Activated T-cell treated with anti-CD3 and anti-CD28 coated beads, Interleukin-2, amount 50 U/mL, for 4 hours (primary cell): ENCODE data around the gene OSBP. TPM values are rescaled to one million over a fixed set of nuclear protein-coding genes. Genes with fewer than 3 reads are reported as not detected.
A peak's percentile ranks its signal among the peaks of the same experiment; 100 is the strongest.
"Not testable (repeated sequence)": the region's sequence is repeated elsewhere in the genome, so short reads cannot be mapped to it uniquely, and the experiment has no call there.

Source experiments
- ATAC-seq, 2 donors: fragments of 200-7000 bp; cut with Tn5 transposase; one replicate each; pipeline ENCODE4 v1.10.0; 2021
- DNase-seq: peaks from one replicate; pipeline ENCODE4 v3.0.0-alpha.2; 2020
- H3K27me3 Mint-ChIP-seq: one replicate; pipeline ENCODE4 v1.8.0; 2021; ENCODE audit warnings: low read depth, mixed read lengths
- H3K36me3 Mint-ChIP-seq: one replicate; pipeline ENCODE4 v1.8.0; 2022; ENCODE audit warnings: mixed read lengths; ENCODE audit not compliant: insufficient read depth
- H3K4me1 Mint-ChIP-seq: one replicate; pipeline ENCODE4 v1.8.0; 2021; ENCODE audit warnings: low read depth, mixed read lengths
- H3K4me3 Mint-ChIP-seq: one replicate; pipeline ENCODE4 v1.8.0; 2021; ENCODE audit warnings: mild to moderate bottlenecking, moderate library complexity, mixed read lengths
- H3K9me3 Mint-ChIP-seq: one replicate; pipeline ENCODE4 v1.8.0; 2021; ENCODE audit warnings: mixed read lengths
- total RNA-seq, 3 donors: library from RNA; stranded (reverse); gene quantifications; one replicate each; pipeline ENCODE4 v1.2.1, GENCODE V29; 2021

The OSBP gene, protein sequence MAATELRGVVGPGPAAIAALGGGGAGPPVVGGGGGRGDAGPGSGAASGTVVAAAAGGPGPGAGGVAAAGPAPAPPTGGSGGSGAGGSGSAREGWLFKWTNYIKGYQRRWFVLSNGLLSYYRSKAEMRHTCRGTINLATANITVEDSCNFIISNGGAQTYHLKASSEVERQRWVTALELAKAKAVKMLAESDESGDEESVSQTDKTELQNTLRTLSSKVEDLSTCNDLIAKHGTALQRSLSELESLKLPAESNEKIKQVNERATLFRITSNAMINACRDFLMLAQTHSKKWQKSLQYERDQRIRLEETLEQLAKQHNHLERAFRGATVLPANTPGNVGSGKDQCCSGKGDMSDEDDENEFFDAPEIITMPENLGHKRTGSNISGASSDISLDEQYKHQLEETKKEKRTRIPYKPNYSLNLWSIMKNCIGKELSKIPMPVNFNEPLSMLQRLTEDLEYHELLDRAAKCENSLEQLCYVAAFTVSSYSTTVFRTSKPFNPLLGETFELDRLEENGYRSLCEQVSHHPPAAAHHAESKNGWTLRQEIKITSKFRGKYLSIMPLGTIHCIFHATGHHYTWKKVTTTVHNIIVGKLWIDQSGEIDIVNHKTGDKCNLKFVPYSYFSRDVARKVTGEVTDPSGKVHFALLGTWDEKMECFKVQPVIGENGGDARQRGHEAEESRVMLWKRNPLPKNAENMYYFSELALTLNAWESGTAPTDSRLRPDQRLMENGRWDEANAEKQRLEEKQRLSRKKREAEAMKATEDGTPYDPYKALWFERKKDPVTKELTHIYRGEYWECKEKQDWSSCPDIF
- 10 to 100 TPM; 32.5 to 39.4 (median 35.4) TPM for total RNA-seq

DNA sequence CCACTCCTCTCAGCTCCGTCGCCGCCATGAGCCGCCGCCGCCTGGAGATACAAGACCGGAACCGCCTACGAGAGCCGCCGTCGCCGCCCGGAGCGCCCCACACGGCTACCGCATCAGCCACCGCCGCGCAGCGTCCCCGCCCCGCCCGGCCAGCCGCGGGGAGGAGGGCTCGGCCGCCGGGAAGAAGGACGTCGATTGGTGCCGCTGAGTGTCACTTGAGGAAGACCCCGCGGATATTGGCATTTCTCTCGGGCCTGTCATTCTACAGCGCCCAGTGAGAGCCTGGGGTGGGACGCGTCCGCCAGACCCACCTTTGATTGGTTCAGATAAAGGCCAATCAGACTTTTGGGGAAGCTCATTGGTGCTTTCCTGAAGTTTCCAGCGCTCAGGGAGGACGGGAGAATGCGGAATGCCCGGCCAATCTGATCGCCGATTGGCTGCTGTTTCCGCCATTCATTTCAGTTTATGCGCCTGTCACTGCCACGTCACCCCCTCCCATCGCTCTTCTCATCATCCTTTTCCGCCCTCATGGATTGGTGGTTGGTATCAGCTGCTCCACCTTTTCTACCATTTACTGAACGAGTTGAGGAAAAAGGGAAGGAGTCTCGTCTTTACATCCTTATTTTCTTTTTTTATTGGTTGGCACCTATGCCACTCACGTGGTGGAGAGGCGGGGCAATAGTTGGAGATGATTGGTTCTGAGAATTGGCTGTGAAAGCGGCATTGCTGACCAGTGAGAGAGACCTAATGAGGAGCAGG lies at the start of gene OSBP:
Gene OSBP (minus strand): TSS at position 138 of the 759 bp plus-strand sequence. CDS start 110 bp downstream, at position 28.
- H3K27me3 Mint-ChIP-seq, result no peaks in the 10 kb centered on the region
- H3K4me1 Mint-ChIP-seq, result peaks cover 42% of the 10 kb centered on the region
- peak; percentile 96 for DNase-seq
- peak; percentile 86 to 89 for ATAC-seq
- peak within 1 kb of the TSS; percentile 92 for H3K4me3 Mint-ChIP-seq
- H3K9me3 Mint-ChIP-seq, result no peaks in the 10 kb centered on the region
- peaks cover 17% of the 10 kb centered on the region for H3K36me3 Mint-ChIP-seq

DNA sequence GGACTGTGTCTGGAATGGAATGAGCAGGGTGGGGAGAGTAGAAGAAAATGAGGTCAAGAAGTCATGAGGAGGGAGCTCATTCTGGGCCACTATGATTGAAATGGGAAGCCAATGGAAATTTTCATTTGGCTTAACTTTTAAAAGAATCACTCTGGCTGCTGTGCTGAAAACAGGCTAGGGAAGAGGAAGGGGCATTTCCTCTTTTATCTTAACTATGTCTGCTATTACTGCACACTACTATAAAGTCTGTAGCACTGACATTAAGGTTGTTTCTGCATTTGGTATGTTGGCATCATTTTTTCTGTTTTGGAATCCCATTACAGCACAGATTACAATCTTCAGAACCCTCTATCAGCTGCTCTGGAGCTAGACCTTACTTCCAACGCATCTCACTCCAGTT lies 45.0 kb upstream of the OSBP start:
- Mint-ChIP-seq H3K9me3 (no peaks in the 10 kb centered on the region), H3K4me1 (peaks cover 27% of the 10 kb centered on the region), H3K4me3 (no peak overlapping the region), H3K36me3 (peaks cover 39% of the 10 kb centered on the region), H3K27me3 (no peaks in the 10 kb centered on the region)
- DNase-seq, result no peak
- ATAC-seq, result no peak

DNA sequence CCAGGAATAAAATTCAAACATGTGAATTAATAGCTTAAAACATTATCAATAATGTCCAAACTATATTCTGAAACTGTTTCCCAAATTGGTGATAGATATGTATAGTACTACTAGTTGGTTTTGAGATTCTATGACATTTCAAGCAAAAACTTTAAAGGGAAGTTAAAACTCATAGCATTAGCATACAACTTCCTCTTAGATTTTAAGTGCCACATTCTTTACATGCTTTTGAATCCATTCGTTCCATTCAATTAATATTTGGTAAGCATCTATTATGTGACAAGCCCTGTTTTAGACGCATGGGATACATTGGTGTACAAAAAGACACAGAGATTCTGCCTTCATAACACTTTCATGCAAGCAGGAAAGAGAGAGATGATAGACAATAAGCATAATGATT lies 44.4 kb upstream of the OSBP start:
- Mint-ChIP-seq H3K4me1 (peaks cover 22% of the 10 kb centered on the region), H3K36me3 (peaks cover 45% of the 10 kb centered on the region), H3K9me3 (no peaks in the 10 kb centered on the region), H3K4me3 (no peak overlapping the region), H3K27me3 (no peaks in the 10 kb centered on the region)
- no peak for DNase-seq
- no peak for ATAC-seq

DNA sequence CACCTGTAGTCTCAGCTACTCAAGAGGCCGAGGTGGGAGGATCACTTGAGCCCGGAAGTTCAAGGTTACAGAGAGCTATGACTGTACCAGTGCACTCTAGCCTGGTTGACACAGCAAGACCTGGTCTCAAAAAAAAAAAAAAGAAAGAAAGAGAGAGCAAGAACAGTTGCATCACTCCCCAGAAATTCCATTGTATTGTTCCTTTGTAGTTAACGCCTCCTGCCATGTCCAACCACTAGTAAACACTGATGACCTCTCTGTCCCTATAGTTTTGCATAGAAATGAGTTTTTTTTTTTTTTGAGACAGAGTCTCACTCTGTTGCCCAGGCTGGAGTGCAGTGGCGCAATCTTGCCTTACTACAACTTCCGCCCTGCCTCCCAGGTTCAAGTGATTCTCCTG lies 42.5 kb upstream of the OSBP start:
- Mint-ChIP-seq H3K4me3 (no peak overlapping the region), H3K9me3 (no peaks in the 10 kb centered on the region), H3K4me1 (peaks cover 14% of the 10 kb centered on the region), H3K36me3 (peaks cover 50% of the 10 kb centered on the region), H3K27me3 (no peaks in the 10 kb centered on the region)
- DNase-seq (no peak), ATAC-seq (no peak)

DNA sequence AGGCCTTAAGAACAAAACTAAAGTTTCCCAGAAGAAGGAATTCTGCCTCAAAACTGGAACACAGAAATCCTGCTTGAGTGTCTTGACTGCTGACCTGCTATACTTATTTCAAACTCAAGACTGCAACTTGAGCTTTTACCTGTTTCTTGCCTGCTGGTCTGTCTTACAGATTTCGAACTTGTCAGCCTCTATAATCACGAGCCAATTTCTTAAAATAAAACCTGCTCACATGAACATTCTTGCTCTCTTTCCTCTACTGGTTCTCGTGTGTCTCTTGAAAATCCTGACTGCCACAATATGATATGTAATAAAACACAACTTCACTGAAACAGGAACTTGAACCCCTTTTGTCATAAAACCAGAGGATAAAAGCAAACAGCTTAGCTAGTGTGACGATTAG lies 39.3 kb upstream of the OSBP start:
- no peak overlapping the region for H3K4me3 Mint-ChIP-seq
- DNase-seq (no peak), ATAC-seq (no peak)

DNA sequence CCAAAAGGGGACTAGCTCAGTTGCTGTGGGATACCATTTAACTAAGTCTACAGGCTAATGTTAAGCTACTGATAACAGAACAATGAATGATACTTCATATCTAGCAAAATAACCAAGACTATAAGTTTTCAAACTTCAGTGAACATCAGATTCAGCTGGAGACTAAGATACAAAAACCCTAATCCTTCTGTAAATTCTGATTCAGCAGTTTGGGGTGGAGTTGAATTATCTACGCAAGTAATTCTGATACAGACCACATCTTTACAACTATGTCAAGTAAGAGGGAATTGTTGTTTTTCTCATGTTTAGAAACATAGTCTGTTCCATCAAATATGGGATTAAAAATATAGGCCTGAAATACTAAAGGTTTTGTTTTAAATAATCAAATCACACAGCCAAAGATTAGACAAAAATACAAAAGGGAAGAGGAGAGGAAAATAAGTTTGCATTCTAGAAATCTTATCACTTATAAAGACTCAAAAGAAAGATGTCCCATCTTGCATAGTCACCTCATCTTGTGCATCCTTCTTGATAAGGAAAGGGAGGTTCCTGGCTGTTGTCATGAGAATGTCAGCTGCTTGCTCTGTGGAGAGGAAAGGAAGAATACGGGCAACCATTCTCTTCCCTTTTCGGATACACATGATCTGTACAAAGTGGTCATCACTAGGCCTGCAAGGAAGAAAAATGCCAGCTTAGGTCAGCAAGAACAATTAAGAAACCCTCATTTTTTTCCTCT lies 31.8 kb upstream of the OSBP start:
- ATAC-seq, result no peak
- no peaks in the 10 kb centered on the region for H3K4me1 Mint-ChIP-seq
- no peaks in the 10 kb centered on the region for H3K27me3 Mint-ChIP-seq
- no peaks in the 10 kb centered on the region for H3K9me3 Mint-ChIP-seq
- no peak for DNase-seq
- H3K36me3 Mint-ChIP-seq, result peaks cover 56% of the 10 kb centered on the region
- H3K4me3 Mint-ChIP-seq, result no peak overlapping the region

More for the DNA sequence above, 39.3 kb upstream of the OSBP start:
- Mint-ChIP-seq H3K9me3 (no peaks in the 10 kb centered on the region), H3K4me1 (no peaks in the 10 kb centered on the region), H3K27me3 (no peaks in the 10 kb centered on the region), H3K36me3 (peaks cover 59% of the 10 kb centered on the region)

DNA sequence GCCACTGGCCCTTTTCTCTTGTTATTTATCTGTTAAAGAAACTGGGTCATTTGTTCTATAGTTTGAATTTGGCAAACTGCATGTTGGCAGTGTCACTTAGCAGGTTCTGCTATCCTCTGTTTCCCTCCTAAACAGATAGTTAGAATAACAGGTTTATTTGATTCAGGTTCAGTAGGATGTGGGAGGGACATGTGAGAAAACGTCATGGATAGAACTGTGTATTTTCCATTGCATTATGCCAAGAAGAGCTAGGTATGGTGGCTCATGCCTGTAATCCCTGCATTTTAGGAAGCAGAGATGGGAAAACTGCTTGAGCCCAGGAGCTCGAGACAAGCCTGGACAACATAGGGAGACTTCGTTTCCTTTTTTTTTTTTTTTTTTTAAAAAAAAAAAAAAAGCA lies 29.0 kb upstream of the OSBP start:
- no peaks in the 10 kb centered on the region for H3K27me3 Mint-ChIP-seq
- no peak for ATAC-seq
- no peaks in the 10 kb centered on the region for H3K9me3 Mint-ChIP-seq
- H3K4me1 Mint-ChIP-seq, result no peaks in the 10 kb centered on the region
- no peak for DNase-seq
- H3K36me3 Mint-ChIP-seq, result peaks cover 55% of the 10 kb centered on the region
- no peak overlapping the region for H3K4me3 Mint-ChIP-seq

DNA sequence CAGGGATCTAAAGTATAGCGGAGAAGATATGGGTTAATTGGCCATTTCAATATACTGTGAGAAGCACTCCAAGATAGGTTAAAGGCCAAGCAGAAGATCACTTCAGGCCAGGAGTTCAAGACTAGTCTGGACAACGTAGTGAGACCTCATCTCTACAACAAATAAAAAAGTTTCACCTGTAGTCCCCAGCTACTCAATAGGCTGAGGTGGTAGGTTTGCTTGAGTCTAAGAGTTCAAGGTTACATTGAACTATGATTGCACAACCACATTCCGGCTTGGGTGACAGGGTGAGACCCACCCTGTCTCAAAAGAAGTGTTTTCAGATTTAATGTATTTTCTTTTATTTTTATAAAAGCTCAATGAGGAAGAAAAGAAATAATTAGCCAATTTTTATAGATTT lies 27.8 kb upstream of the OSBP start:
- no peak for ATAC-seq
- peaks cover 56% of the 10 kb centered on the region for H3K36me3 Mint-ChIP-seq
- H3K27me3 Mint-ChIP-seq, result no peaks in the 10 kb centered on the region

DNA sequence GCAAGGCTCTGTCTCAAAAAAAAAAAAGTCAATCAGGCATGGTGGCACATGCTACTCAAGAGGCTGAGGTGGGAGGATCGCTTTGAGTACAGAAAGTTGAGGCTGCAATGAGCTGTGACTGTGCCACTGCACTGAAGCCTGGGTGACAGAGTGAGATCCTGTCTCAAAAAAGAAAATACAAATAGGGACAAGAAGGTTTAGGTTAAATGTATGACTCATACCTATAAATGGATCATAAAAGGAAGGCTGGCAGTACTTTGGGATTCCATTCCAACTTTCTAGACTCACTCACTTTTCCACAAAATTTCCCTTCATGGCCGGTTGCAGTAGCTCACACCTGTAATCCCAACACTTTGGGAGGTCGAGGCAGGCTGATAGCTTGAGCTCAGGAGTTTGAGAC lies 25.6 kb upstream of the OSBP start:
- H3K4me3 Mint-ChIP-seq, result no peak overlapping the region
- no peaks in the 10 kb centered on the region for H3K4me1 Mint-ChIP-seq
- H3K36me3 Mint-ChIP-seq, result peaks cover 57% of the 10 kb centered on the region
- no peak for DNase-seq
- ATAC-seq, result no peak
- no peaks in the 10 kb centered on the region for H3K9me3 Mint-ChIP-seq
- H3K27me3 Mint-ChIP-seq, result no peaks in the 10 kb centered on the region

More for the DNA sequence above, 27.8 kb upstream of the OSBP start:
- no peak overlapping the region for H3K4me3 Mint-ChIP-seq
- DNase-seq, result no peak
- H3K4me1 Mint-ChIP-seq, result no peaks in the 10 kb centered on the region
- H3K9me3 Mint-ChIP-seq, result no peaks in the 10 kb centered on the region

DNA sequence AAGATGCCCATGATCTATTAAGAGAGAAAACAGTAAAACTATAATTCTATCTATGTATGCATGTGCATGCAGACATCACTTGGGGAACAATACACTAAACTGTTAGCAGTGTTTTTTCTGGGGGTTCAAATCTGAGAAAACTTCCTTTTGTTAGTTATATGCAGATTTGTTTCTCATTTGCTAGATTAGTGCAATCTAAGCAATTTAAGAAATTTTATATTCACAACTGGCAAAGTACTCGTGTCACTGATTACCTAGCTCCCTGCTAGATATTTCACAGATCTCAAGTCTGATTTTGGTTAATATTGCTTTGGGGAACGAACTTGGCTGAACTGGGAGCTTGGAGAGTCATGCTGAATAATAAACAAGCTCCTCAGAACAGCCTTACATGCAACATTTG lies 14.9 kb upstream of the OSBP start:
- DNase-seq (no peak), ATAC-seq (no peak)
- Mint-ChIP-seq H3K36me3 (peaks cover 6% of the 10 kb centered on the region), H3K4me1 (no peaks in the 10 kb centered on the region), H3K4me3 (no peak overlapping the region), H3K9me3 (no peaks in the 10 kb centered on the region), H3K27me3 (no peaks in the 10 kb centered on the region)

DNA sequence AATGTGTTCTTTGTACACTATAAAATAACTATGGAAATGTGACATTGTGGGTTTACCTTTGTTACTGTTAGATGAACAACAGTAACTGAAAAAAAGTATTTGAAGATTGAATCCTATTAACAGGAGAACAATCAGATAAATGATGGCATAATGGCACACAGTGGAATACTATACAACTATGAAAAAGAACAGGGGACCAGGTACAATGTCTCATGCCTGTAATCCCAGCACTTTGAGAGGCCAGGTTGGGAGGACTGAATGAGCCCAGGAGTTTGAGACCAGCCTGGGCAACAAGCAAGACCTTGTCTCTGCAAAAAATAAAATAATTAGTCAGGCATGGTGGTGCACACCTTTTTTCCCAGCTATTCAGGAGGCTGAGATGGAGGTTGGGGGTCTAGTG lies 14.4 kb upstream of the OSBP start:
- H3K4me1 Mint-ChIP-seq, result no peaks in the 10 kb centered on the region
- H3K36me3 Mint-ChIP-seq, result peaks cover 4% of the 10 kb centered on the region
- H3K27me3 Mint-ChIP-seq, result no peaks in the 10 kb centered on the region
- ATAC-seq, result no peak
- no peaks in the 10 kb centered on the region for H3K9me3 Mint-ChIP-seq
- DNase-seq, result no peak
- no peak overlapping the region for H3K4me3 Mint-ChIP-seq

DNA sequence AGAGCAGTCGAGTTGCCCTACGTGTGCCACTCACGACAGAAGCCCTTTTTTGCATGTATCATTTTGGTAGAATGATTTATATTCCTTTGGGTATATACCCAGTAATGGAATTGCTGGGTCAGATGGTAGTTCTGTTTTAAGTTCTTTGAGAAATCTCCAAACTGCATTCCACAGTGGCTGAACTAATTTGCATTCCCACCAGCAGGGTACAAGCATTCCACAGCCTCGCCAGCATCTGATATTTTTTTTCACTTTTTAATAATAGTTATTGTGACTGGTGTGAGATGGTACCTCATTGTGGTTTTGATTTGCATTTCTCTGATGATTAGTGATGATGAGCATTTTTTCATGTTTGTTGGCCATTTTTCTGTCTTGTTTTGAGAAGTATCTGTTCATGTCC lies 11.4 kb upstream of the OSBP start:
- not testable (repeated sequence) for ATAC-seq, H3K9me3 Mint-ChIP-seq, DNase-seq, H3K4me3 Mint-ChIP-seq, H3K27me3 Mint-ChIP-seq, H3K4me1 Mint-ChIP-seq, H3K36me3 Mint-ChIP-seq

DNA sequence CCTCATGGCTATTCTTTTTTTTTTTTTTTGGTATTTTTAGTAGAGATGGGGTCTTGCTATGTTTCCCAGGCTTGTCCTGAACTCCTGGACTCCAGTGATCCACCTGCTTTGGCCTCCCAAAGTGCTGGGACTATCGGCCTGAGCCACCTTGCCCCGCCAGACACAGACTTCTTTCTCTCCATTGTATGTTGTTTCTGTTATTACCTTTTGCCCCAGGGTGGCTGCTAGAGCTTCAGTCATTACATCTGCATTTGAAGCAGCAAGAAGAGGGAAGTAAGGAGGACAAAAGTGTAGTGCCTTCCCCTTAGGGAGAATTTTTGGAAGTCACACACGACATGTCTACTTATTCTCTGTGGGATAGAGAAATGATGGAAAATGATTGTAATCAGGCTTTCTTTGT lies 10.1 kb upstream of the OSBP start:
- Mint-ChIP-seq H3K36me3 (peaks cover 4% of the 10 kb centered on the region), H3K4me3 (no peak overlapping the region), H3K9me3 (no peaks in the 10 kb centered on the region), H3K4me1 (no peaks in the 10 kb centered on the region), H3K27me3 (no peaks in the 10 kb centered on the region)
- ATAC-seq (no peak), DNase-seq (no peak)

DNA sequence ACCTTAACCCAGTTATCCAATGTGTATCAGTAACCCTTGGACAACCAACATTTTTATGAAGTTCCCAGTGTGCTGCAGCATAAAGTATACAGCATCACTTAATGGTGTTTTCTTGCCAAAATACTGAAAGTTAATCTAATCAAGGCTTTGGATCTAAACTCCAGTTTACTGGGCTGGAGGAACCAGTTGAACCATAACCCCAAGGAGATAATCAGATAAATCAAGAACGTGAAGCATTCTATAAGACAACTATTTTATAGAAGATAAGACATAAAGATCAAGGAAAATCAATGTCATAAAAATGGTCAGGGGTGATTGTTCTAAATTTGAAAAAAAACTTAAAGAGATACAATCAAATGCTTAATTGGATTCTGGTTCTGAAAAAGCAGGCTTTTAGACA lies 2.3 kb upstream of the OSBP start:
- Mint-ChIP-seq H3K36me3 (peaks cover 8% of the 10 kb centered on the region), H3K27me3 (no peaks in the 10 kb centered on the region), H3K4me1 (peaks cover 24% of the 10 kb centered on the region), H3K4me3 (no peak overlapping the region), H3K9me3 (no peaks in the 10 kb centered on the region)
- ATAC-seq (no peak), DNase-seq (no peak)
